Stimulated activated CD4-positive, alpha-beta T cell treated with anti-CD3 and anti-CD28 coated beads, Interleukin-12 subunit alpha, Interleukin-12 subunit beta, amount 100 ng/mL, for 4 hours (primary cell): ENCODE data around the gene ERC1.
"Not testable (repeated sequence)": the region's sequence is repeated elsewhere in the genome, so short reads cannot be mapped to it uniquely, and the experiment has no call there.

Experiments
- DNase-seq: peaks from one replicate; pipeline ENCODE4 v3.0.0-alpha.2; 2020

The ERC1 gene

DNA sequence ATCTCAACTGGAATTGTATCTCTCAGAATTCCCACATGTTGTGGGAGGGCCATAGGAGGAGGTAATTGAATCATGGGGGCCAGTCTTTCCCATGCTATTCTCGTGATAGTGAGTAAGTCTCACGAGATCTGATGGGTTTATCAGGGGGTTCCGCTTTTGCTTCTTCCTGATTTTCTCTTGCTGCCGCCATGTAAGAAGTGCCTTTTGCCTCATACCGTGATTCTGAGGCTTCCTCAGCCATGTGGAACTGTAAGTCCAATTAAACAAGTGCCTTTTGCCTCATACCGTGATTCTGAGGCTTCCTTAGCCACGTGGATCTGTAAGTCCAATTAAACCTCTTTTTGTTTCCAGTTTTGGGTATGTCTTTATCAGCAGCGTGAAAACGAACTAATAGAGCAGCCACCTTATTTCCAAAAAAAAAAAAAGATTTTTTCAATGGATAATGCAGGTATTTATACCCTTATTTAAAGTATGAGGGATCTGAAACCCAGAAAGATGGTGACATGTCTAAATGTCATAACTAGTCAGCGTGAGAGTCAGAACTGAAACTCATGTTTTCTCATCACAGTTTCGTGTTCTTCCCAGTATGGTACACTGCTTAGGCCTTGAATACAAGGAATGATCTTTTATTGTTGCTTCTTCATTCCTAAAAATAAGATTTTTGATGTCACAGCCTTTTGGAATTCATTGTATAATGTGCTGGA is 89.6 kb downstream of the ERC1 start:
- DNase-seq, result no peak

GRCh38 chr12:1083151-1083888 is 92.3 kb downstream of the ERC1 start:
- no peak for DNase-seq

DNA sequence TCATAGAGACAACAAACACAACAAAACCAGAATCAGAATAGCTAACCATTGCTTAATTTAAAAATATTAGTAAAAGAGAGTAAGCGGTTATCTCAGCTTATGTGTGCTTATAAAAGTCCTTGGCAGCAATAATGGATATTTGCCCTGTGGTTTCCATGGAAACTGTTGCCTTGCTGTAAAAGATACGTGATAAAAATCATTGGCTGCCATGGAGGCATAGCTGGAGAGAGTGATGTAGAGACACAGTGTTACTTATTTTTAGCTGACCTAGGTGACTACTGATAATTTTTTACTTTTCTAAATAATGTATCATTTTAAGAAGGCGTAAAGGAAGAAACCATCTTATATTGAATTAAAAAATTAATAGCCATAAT is 92.9 kb downstream of the ERC1 start:
- DNase-seq, result no peak

DNA sequence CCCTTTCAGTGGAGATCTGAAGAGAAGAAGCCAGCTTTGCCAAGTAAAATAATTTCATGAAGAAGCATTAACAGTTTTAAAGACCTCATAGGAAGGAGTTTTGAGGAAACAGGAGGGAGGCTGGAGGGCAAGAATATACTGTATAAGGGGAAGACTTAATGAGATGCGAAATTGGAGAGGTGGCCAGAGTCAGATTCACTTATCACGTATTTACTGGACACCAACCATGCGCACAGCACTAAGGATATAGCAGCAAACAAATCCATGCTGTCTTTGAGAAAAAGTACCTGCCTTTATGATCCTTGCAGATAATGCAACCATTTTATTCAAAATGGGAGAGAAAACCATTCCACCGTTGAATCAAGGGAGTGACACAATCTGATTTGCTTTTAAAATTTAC is 100.3 kb downstream of the ERC1 start:
- DNase-seq, result no peak

GRCh38 chr12:1093166-1093751 is 102.2 kb downstream of the ERC1 start:
- DNase-seq, result no peak

GRCh38 chr12:1094714-1095113 is 103.7 kb downstream of the ERC1 start:
- DNase-seq, result no peak

GRCh38 chr12:1099158-1099557 is 108.1 kb downstream of the ERC1 start:
- no peak for DNase-seq

GRCh38 chr12:1099618-1100017 is 108.6 kb downstream of the ERC1 start:
- DNase-seq, result not testable (repeated sequence)

- no peak for DNase-seq
Observed at GRCh38 chr12:1102115-1102514, 111.1 kb downstream of the ERC1 start.

- DNase-seq, result no peak
Observed at GRCh38 chr12:1102791-1103450, 111.9 kb downstream of the ERC1 start.

- no peak for DNase-seq
Observed at GRCh38 chr12:1103632-1104031, 112.6 kb downstream of the ERC1 start.

DNA sequence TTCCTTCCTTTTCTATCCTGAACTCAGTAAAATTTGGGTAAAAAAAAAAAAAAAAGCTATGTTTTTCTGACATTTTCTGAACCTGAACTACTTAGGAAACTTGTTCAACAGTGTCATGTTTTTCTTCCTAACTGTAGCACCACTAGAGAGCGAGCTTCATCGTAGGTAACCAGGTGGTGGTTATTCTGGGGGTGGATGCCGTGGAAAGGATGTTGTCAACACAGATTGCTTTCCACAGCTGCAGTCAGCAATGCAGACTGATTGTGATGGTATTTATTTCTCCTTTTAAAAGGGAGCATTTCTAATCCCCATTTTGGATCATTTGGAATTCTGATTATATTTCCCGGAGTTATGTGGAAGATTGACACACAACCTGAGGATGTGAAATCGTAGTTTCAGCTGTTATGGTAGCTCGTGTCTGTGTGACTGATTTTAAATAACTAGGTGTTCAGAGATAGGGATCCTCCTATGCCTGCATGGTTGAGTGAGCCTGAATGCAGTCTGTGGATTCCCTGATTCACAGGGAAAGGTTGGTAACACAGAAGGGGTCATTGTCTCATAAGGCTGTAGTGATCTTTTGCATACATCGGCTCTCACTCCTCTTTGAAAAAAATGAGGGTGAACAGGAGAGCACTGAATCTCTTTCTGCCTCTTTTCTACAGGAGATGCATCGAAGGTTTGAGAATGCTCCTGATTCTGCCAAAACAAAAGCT is 113.2 kb downstream of the ERC1 start:
- no peak for DNase-seq

GRCh38 chr12:1107669-1108068 is 116.6 kb downstream of the ERC1 start:
- DNase-seq, result no peak

DNA sequence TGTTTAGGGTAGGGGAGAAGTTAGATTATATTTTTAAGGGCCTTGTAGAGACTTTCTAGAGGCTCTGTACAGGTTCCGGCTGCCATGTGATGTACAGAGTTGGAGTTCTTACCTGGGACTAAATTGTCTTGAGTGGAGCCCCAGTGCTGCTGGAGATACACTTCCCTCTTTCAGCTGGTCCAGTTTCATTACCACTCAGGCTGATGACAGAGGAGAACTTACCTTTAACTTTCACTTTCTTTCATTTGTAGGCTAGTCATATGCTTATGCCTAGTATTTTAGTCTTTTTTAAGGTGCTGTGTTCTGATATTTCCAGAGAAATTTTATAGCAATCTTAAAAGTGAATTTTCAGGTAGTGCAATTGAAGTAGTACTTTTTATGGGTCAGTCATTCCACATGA is 117.3 kb downstream of the ERC1 start:
- no peak for DNase-seq

DNA sequence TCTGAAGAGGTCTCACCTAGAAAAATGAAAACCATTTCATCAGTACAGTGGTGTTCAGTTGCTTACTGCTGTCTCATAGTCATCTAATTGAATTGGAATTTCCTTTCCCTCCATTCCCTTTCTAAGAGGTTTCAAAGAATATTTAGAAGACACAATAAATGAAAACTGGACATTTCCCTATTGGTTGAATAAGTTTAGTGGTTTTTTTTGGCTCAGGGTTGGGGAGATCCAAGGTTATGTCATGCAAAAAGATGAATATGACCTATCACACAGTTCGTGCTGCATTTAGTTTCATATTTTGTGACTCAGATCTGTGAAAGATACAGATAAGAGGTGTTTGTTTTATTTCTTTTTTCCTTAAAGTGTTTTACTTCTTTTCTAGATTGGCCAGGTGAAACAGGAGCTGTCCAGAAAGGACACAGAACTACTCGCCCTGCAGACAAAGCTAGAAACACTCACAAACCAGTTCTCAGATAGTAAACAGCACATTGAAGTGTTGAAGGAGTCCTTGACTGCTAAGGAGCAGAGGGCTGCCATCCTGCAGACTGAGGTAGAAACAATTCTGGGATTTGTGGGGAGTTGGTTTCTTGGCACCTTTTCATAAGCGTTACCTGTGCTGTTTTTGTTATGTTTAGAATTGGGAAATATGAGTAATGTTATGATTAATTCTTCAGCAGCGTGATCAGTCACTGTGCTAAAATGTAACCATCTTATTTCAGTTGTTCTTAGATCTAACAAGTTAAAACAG is 124.6 kb downstream of the ERC1 start:
- no peak for DNase-seq

DNA sequence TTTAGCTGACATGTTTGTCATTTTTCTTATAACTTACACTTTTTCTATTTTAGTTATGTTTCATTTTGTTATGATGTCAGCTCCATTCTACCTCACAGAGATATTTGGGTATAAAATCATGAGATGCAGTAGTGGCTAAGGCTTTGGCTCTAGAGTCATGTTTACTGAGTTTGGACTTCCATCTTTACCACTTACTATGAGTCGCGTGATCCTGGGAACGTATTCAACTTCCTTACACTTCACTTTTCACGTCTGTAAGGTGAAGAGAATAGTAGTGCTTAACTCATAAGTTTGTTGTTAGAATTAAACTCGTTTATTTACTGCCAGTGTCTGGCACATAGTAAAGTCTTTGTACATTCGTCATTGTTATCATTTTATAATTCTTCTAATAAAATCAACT is 126.3 kb downstream of the ERC1 start:
- DNase-seq, result no peak

GRCh38 chr12:1117970-1118563 is 127.0 kb downstream of the ERC1 start:
- DNase-seq, result peak; percentile 60

DNA sequence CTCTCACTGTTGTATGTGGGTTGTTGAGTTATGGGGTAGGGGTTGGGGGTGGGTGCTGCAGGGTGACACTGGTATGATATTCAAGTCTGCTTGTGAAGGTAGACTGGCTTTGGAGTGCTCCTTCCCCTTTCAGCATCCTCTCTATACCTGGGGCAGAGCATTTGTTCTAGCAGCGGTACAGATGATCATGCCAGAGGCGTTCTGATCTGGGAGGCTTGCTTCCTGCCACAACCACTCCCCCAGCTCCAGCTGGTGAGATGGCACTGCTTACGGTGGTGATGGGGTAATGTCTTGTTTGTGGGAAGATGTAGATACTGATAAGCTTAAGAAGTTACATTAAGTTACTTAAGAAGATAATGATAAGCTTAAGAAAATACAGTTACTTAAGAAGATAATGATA is 131.8 kb downstream of the ERC1 start:
- no peak for DNase-seq

- no peak for DNase-seq
Observed at GRCh38 chr12:1126091-1126490, 135.1 kb downstream of the ERC1 start.

GRCh38 chr12:1127021-1127420 is 136.0 kb downstream of the ERC1 start:
- DNase-seq, result no peak

- DNase-seq, result no peak
Observed at GRCh38 chr12:1130164-1130563, 139.1 kb downstream of the ERC1 start.

- no peak for DNase-seq
Observed at GRCh38 chr12:1130571-1130970, 139.5 kb downstream of the ERC1 start.
